GM23338 (cell line): Measurements from ENCODE around the gene SORBS1. TPM values are rescaled to one million over a fixed set of nuclear protein-coding genes. Genes with fewer than 3 reads are reported as not detected.

Experiments
- ATAC-seq: fragments of 200-7000 bp; cut with Tn5 transposase; 3 replicates; pipeline ENCODE4 v1.9.1; 2020
- DNase-seq: peaks from one replicate; pipeline ENCODE4 v3.0.0-alpha.2; 2015; ENCODE audit warnings: low spot score
- H2AFZ ChIP-seq: fragments of 200-600 bp; sonication (generic); 2 replicates; pipeline ENCODE4 v1.8.0; 2016; ENCODE audit warnings: antibody characterized with exemption, mild to moderate bottlenecking, moderate library complexity
- H3F3A ChIP-seq: fragments of 200-600 bp; sonication (generic); replicated peaks from 2 replicates; pipeline ENCODE4 v1.8.0; 2017; ENCODE audit warnings: antibody characterized with exemption, mixed run types, low read depth
- H3K27ac ChIP-seq: fragments of 200-600 bp; sonication (generic); 2 replicates; pipeline ENCODE4 v1.6.1; 2016; ENCODE audit warnings: low read depth
- H3K27me3 ChIP-seq: fragments of 200-600 bp; sonication (generic); 2 replicates; pipeline ENCODE4 v1.8.0; 2016; ENCODE audit warnings: mild to moderate bottlenecking, mixed run types, moderate library complexity; ENCODE audit not compliant: insufficient read depth
- H3K36me3 ChIP-seq: fragments of 200-600 bp; sonication (generic); 2 replicates; pipeline ENCODE4 v1.8.0; 2016; ENCODE audit warnings: mild to moderate bottlenecking; ENCODE audit not compliant: insufficient read depth
- H3K4me1 ChIP-seq: fragments of 200-600 bp; sonication (generic); 2 replicates; pipeline ENCODE4 v1.8.0; 2016; ENCODE audit warnings: mild to moderate bottlenecking, moderate library complexity; ENCODE audit not compliant: insufficient read depth
- H3K4me2 ChIP-seq: fragments of 200-600 bp; sonication (generic); 2 replicates; pipeline ENCODE4 v1.7.1; 2017; ENCODE audit warnings: mixed run types
- H3K4me3 ChIP-seq: fragments of 200-600 bp; sonication (generic); 2 replicates; pipeline ENCODE4 v1.6.1; 2016; ENCODE audit warnings: mixed run types
- H3K79me2 ChIP-seq: fragments of 200-600 bp; sonication (generic); replicated peaks from 2 replicates; pipeline ENCODE4 v1.8.0; 2017; ENCODE audit warnings: mild to moderate bottlenecking; ENCODE audit not compliant: insufficient read depth
- H3K9me2 ChIP-seq: fragments of 200-600 bp; sonication (generic); 2 replicates; pipeline ENCODE4 v1.8.0; 2017; ENCODE audit not compliant: insufficient read depth
- H4K20me1 ChIP-seq: fragments of 200-600 bp; sonication (generic); replicated peaks from 2 replicates; pipeline ENCODE4 v1.8.0; 2017; ENCODE audit warnings: mild to moderate bottlenecking; ENCODE audit not compliant: insufficient read depth
- H3K27ac Mint-ChIP-seq: 2 replicates; pipeline ENCODE4 v1.8.0; 2020; ENCODE audit warnings: inconsistent platforms, mild to moderate bottlenecking, moderate library complexity, mixed read lengths
- H3K27me3 Mint-ChIP-seq: 3 replicates; pipeline ENCODE4 v1.8.0; 2022; ENCODE audit warnings: low read depth, mild to moderate bottlenecking, moderate library complexity, mixed read lengths, inconsistent platforms; ENCODE audit not compliant: insufficient read depth, poor library complexity
- H3K36me3 Mint-ChIP-seq: 3 replicates; pipeline ENCODE4 v1.8.0; 2021; ENCODE audit warnings: low read depth, mild to moderate bottlenecking, inconsistent platforms, moderate library complexity, mixed read lengths
- H3K4me1 Mint-ChIP-seq: 3 replicates; pipeline ENCODE4 v1.8.0; 2020; ENCODE audit warnings: mild to moderate bottlenecking, inconsistent platforms, mixed read lengths
- H3K4me3 Mint-ChIP-seq: 3 replicates; pipeline ENCODE4 v1.8.0; 2021; ENCODE audit warnings: moderate library complexity, mild to moderate bottlenecking, inconsistent platforms, mixed read lengths
- H3K9me3 Mint-ChIP-seq: 3 replicates; pipeline ENCODE4 v1.8.0; 2020; ENCODE audit warnings: moderate library complexity, mild to moderate bottlenecking, inconsistent platforms, mixed read lengths
- ETS1 ChIP-seq: IDR thresholded peaks from 2 replicates; pipeline ENCODE4 v1.6.1; 2016; ENCODE audit warnings: antibody characterized with exemption
- ZNF462 ChIP-seq: fragments of 250-450 bp; sonication (Bioruptor Pico); IDR thresholded peaks from 2 replicates; pipeline ENCODE4 v1.5.0; 2020; ENCODE audit warnings: mild to moderate bottlenecking, moderate library complexity
- polyA plus RNA-seq: library from polyadenylated mRNA; unstranded; fragments of >200 nt; fragmentation: Nextera tagmentation; extraction: Ambion mirVana; gene quantifications from 2 replicates; pipeline ENCODE4 v1.2.1, GENCODE V29; 2016
- total RNA-seq: library from RNA; depleted of rRNA; stranded (reverse); fragments of >200 nt; shearing (Covaris generic); gene quantifications from 2 replicates; pipeline ENCODE4 v1.2.3, GENCODE V29; 2014

SORBS1 gene
- total and polyA plus RNA-seq, 2 experiments from 2014 or later: 47.7 to 51.5 TPM

GRCh38 chr10:95388539-95388938 is 172.6 kb downstream of the SORBS1 start (continued):
- no peak for TF ChIP-seq ZNF462 (CRISPR knock-in tag)

- Mint-ChIP-seq H3K36me3 (no peaks in the 10 kb centered on the region; the same call in 2 of the 3 replicates), H3K27me3 (peaks cover 10% of the 10 kb centered on the region), H3K27ac (no peak overlapping the region), H3K4me3 (no peak overlapping the region), H3K4me1 (peaks cover 15% of the 10 kb centered on the region), H3K9me3 (no peaks in the 10 kb centered on the region; the same call in 2 of the 3 replicates)
- TF ChIP-seq ETS1: no peak
- TF ChIP-seq ZNF462 (CRISPR knock-in tag): no peak
- ATAC-seq (no peak), DNase-seq (no peak)
- Histone ChIP-seq H3F3A (no peaks in the 10 kb centered on the region), H3K4me2 (no peak overlapping the region), H3K79me2 (no peaks in the 10 kb centered on the region), H3K27me3 (no peaks in the 10 kb centered on the region), H3K36me3 (peaks cover 8% of the 10 kb centered on the region), H3K9me2 (no peaks in the 10 kb centered on the region), H3K4me1 (no peaks in the 10 kb centered on the region), H2AFZ (no peak overlapping the region), H3K27ac (no peak overlapping the region), H3K4me3 (no peak overlapping the region), H4K20me1 (peaks cover 4% of the 10 kb centered on the region; the same call in 1 of the 2 replicates)
Observed at GRCh38 chr10:95388109-95388471, 173.1 kb downstream of the SORBS1 start.
